RWPE1 (cell line): ENCODE data around the gene PLGRKT.

Experiments
- CTCF ChIA-PET: fragments of 350-600 bp; sonication (Branson Sonifier 250); formaldehyde crosslinking; extraction: SDS; loops from one replicate; lab custom pipeline; 2021; lab: Yijun Ruan, JAX
- POLR2A ChIA-PET: fragments of 400-600 bp; formaldehyde crosslinking; extraction: SDS; loops from one replicate; lab custom pipeline; 2020; ENCODE audit warnings: antibody characterized with exemption; ENCODE audit not compliant: low non-redundant PET; lab: Yijun Ruan, JAX
- DNase-seq: peaks from one replicate; pipeline ENCODE4 v3.0.0; 2012; ENCODE audit warnings: low spot score
- H3K27ac ChIP-seq: fragments of 450-650 bp; 2 replicates; pipeline ENCODE4 v1.5.1; 2017
- CTCF ChIP-seq: fragments of 450-650 bp; conservative IDR thresholded peaks from 2 replicates; pipeline ENCODE4 v1.5.1; 2017; ENCODE audit warnings: low read depth, mild to moderate bottlenecking

Gene PLGRKT, protein sequence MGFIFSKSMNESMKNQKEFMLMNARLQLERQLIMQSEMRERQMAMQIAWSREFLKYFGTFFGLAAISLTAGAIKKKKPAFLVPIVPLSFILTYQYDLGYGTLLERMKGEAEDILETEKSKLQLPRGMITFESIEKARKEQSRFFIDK

DNA sequence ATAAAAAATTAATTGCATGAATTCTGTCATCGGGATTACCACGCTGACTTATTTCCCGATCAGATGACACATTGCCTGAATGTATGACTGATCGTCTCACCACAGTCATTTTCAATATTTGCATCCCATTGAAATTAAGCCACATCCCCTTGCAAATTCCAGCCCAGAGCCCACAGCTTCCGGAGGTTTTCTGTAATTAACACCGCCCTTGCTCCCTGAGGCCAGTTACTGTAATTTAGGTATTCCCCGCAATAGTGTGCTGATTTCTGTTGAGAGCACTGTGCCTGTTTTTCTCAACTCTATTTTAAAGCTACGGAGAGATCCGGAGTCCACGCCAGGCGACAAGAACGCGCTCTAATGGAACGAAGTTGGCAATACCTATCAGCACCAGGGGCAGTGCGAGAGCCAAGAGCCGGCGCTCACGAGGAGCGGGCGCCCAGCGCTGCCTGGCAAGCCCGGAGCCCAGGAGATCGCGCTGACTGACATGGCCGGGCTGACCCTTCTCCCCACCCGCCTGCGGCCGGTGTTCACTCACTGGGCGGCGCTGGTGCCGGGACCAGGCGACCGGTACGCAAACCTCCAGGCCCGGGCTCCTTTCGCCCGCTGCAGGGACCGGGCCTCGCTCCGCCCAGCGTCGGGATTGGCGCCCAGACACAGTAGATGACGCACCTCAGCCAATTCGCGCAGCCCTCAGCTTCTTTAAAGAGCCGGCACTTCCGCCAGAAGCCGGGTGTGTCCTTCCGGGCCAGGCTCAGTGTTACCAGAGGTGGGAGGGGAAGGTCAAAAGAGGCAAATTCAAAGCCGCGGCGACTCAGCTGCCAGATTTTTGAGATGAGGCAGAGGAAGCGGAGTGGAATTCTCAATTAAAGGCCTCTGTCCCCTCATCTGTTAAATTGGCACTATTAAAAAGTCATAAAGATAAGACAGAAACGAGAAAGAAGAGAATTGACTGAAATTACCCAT, at the start of gene PLGRKT:
Gene PLGRKT, minus strand, starts transcription at position 672 of the 963 bp plus-strand sequence. CDS start 5,948 bp downstream, outside the sequence.
- 0 out of 2 replicates have a peak, but pooled peaks have one; percentile 22 for TF ChIP-seq CTCF
- ChIA-PET CTCF (interaction anchor here (0.5 to 0.6 kb wide), 2 partner anchors 61 to 270 kb away, joined by 3 read pairs; no protein-coding TSS in a partner anchor), POLR2A (no interaction called here)
- peak within 1 kb of the TSS; percentile 90 for H3K27ac ChIP-seq
- peak; percentile 59 for DNase-seq

DNA sequence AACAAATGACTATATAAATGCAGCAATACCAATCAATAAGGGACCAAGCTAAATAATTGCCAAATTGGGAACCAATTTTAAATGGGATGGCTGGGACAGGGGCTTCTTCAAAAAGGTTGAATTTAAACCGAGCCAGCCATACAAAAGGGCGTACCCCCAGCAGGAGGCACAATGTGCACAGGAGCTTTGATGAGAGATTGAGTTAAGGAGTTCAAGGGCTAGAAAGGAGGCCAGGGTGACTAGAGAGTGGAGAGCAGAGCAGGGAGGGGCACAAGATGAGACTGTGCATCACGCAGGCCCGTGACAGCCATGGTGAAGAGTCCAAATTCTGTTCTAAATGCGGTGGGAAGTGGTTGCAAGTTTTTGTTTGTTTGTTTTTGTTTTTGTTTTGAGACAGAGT, 49.3 kb upstream of the PLGRKT start:
- POLR2A ChIA-PET: no interaction called here
- TF ChIP-seq CTCF: no peak

GRCh38 chr9:5485378-5486085, 47.8 kb upstream of the PLGRKT start:
- TF ChIP-seq CTCF: no peak
- H3K27ac ChIP-seq: no peak overlapping the region
- no peak for DNase-seq
- POLR2A ChIA-PET: no interaction called here
- CTCF ChIA-PET: interaction anchor here (0.6 kb wide), 1 partner anchor 586 kb away, joined by 7 read pairs; no protein-coding TSS in a partner anchor

More for the DNA sequence above, 49.3 kb upstream of the PLGRKT start:
- H3K27ac ChIP-seq: no peak overlapping the region
- CTCF ChIA-PET: no interaction called here
- no peak for DNase-seq

- POLR2A ChIA-PET: no interaction called here
- no peak for TF ChIP-seq CTCF
- CTCF ChIA-PET: no interaction called here
- H3K27ac ChIP-seq: no peak overlapping the region
- DNase-seq: no peak
Measured at GRCh38 chr9:5483306-5483705, 45.6 kb upstream of the PLGRKT start.

GRCh38 chr9:5482194-5482593, 44.5 kb upstream of the PLGRKT start:
- no peak overlapping the region for H3K27ac ChIP-seq
- TF ChIP-seq CTCF: no peak
- CTCF ChIA-PET: interaction anchor here (0.6 kb wide), 1 partner anchor 1083 kb away, joined by 3 read pairs; no protein-coding TSS in a partner anchor
- DNase-seq: no peak
- POLR2A ChIA-PET: no interaction called here
